ENCODE measurements around the gene CAPS. TPM values are rescaled to one million over a fixed set of nuclear protein-coding genes. Genes with fewer than 3 reads are reported as not detected.

Gene CAPS
- total RNA-seq, 2 donors from 2014 or later: 18.7 to 38.6 TPM

GRCh38 chr19:5915782-5916165 is 1.7 kb downstream of the CAPS start:
- Histone ChIP-seq H3K27ac (peak overlapping the region in 2 of 4 donors; percentile 76 to 79), H3K4me1 (peaks cover 16% of the 10 kb centered on the region), H3K9me3 (no peaks in the 10 kb centered on the region), H3K4me3 (no peak overlapping the region), H3K36me3 (replicated peaks in 1 of 2; ENCODE audit: insufficient read depth in 1 of 2, low read depth in 2 of 2) (peaks cover 0 to 28% of the 10 kb centered on the region in 2 donors), H3K27me3 (no peaks in the 10 kb centered on the region)
- DNase-seq (no peak), ATAC-seq (no peak)
- intact Hi-C loops (cut with DNase I): no loop called here
- TF ChIP-seq CTCF (IDR thresholded peaks at IDR 0.05) (no peak), POLR2A (IDR thresholded peaks at IDR 0.05) (no peak)
- 81 to 88% methylated on average over 7 to 11 of the region's 11 CpGs for WGBS, 2 donors

GRCh38 chr19:5916181-5916708 is 2.2 kb downstream of the CAPS start:
- H3K36me3 ChIP-seq (replicated peaks in 1 of 2; ENCODE audit: insufficient read depth in 1 of 2, low read depth in 2 of 2): peaks cover 1 to 28% of the 10 kb centered on the region in 2 donors

GRCh38 chr19:5917431-5918107 is 3.5 kb downstream of the CAPS start:
- DNase-seq: no peak
- no peak for ATAC-seq
- Histone ChIP-seq H3K27ac (no peak overlapping the region), H3K36me3 (replicated peaks in 1 of 2; ENCODE audit: insufficient read depth in 1 of 2, low read depth in 2 of 2) (peaks cover 7 to 34% of the 10 kb centered on the region in 2 donors), H3K4me3 (no peak overlapping the region), H3K27me3 (no peaks in the 10 kb centered on the region), H3K4me1 (peaks cover 16% of the 10 kb centered on the region), H3K9me3 (no peaks in the 10 kb centered on the region)
- TF ChIP-seq POLR2A (IDR thresholded peaks at IDR 0.05): no peak
- 91 to 100% methylated on average over 10 to 24 of the region's 36 CpGs for WGBS, 2 donors
- intact Hi-C loops (cut with DNase I): no loop called here

More at GRCh38 chr19:5916181-5916708, 2.2 kb downstream of the CAPS start:
- Histone ChIP-seq H3K4me3 (no peak overlapping the region), H3K27me3 (no peaks in the 10 kb centered on the region), H3K4me1 (peaks cover 16% of the 10 kb centered on the region), H3K9me3 (no peaks in the 10 kb centered on the region), H3K27ac (no peak overlapping the region)
- no peak for DNase-seq
- TF ChIP-seq POLR2A (IDR thresholded peaks at IDR 0.05) (no peak), CTCF (IDR thresholded peaks at IDR 0.05) (no peak)
- ATAC-seq: no peak
- intact Hi-C loops (cut with DNase I): no loop called here
- 66 to 80% methylated on average over 4 to 14 of the region's 14 CpGs for WGBS, 2 donors

GRCh38 chr19:5918463-5919079 is 4.5 kb downstream of the CAPS start:
- TF ChIP-seq CTCF (IDR thresholded peaks at IDR 0.05) (no peak), POLR2A (IDR thresholded peaks at IDR 0.05) (no peak)
- Histone ChIP-seq H3K27ac (no peak overlapping the region), H3K36me3 (replicated peaks in 1 of 2; ENCODE audit: insufficient read depth in 1 of 2, low read depth in 2 of 2) (peaks cover 7 to 38% of the 10 kb centered on the region in 2 donors), H3K27me3 (no peaks in the 10 kb centered on the region), H3K4me3 (no peak overlapping the region), H3K4me1 (peaks cover 16% of the 10 kb centered on the region), H3K9me3 (no peaks in the 10 kb centered on the region)
- ATAC-seq: no peak
- WGBS, 2 donors: 93 to 100% methylated on average over 1 to 18 of the region's 20 CpGs
- DNase-seq: no peak
- intact Hi-C loops (cut with DNase I): no loop called here

GRCh38 chr19:5921516-5922160 is 7.6 kb downstream of the CAPS start:
- no peak for TF ChIP-seq POLR2A (IDR thresholded peaks at IDR 0.05)
- no peak for TF ChIP-seq CTCF (IDR thresholded peaks at IDR 0.05)
- intact Hi-C loops (cut with DNase I): no loop called here
- H3K27me3 ChIP-seq: no peaks in the 10 kb centered on the region
- H3K36me3 ChIP-seq (replicated peaks in 1 of 2; ENCODE audit: insufficient read depth in 1 of 2, low read depth in 2 of 2): peaks cover 13 to 53% of the 10 kb centered on the region in 2 donors
- no peaks in the 10 kb centered on the region for H3K4me1 ChIP-seq
- no peak overlapping the region for H3K27ac ChIP-seq
- H3K9me3 ChIP-seq: no peaks in the 10 kb centered on the region
- DNase-seq (no peak), ATAC-seq (no peak)
- H3K4me3 ChIP-seq: no peak overlapping the region
- 83% methylated on average over 21 of the region's 21 CpGs for WGBS, 2 donors

Data from body of pancreas (tissue), 4 donors.